ENCODE data around the gene ARHGAP19.

The ARHGAP19 gene, protein sequence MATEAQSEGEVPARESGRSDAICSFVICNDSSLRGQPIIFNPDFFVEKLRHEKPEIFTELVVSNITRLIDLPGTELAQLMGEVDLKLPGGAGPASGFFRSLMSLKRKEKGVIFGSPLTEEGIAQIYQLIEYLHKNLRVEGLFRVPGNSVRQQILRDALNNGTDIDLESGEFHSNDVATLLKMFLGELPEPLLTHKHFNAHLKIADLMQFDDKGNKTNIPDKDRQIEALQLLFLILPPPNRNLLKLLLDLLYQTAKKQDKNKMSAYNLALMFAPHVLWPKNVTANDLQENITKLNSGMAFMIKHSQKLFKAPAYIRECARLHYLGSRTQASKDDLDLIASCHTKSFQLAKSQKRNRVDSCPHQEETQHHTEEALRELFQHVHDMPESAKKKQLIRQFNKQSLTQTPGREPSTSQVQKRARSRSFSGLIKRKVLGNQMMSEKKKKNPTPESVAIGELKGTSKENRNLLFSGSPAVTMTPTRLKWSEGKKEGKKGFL

DNA sequence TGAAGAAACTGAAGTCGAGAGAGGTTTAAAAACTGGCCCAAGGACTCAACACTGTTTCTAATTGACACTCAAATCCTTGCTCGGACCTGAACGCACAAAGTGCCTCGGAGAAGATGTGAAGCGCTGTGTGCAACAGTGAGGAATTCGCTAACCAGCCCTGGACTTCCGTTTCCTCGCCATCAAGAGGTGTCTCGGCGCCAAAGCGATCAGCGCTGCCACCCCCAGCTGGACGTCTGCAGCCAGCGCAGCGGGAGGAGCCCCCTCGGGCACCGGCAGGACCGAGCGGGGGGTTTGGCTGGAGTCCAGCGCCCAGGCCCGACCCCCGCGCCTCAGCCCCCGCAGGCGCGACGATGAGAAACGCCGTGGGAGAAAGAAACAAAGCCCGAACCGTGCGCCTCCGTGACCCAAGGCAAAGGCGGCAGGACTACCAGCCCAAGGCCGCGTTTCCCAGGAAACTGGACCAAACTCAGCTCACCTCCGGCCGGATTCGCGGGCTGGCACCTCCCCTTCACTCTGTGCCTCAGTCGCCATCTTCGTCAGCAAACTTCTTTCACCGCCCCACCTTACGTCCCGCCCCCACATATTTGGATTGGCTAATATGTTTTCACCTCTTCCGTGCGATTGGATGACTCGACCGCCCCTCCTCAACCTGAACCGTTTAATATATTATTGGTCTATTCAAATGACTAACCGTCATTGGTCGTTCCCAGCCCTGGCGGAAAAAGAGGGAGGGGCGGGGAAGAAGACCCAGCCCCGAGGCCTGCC, at the start of gene ARHGAP19:
TSS of gene ARHGAP19 (minus strand) at position 541 of the 765 bp plus-strand sequence. CDS start at position 531, 10 bp downstream.
- peak; percentile 99 for DNase-seq (ENCODE audit: low spot score)

DNA sequence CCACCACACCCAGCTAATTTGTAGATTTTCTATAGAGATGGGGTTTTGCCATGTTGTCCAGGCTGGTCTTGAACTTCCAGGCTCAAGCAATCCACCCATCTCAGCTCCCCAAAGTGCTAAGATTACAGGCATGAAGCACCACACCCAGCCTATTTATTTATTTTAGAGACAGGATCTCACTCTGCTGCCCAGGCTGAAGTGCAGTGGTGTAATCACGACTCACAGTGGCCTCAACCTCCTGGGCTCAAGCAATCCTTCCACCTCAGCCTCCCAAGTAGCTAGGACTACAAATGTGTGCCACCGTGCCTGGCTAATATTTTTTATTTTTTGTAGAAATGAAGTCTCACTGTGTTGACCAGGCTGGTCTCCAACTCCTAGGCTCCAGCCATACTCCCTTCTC, 49.0 kb upstream of the ARHGAP19 start:
- no peak for DNase-seq (ENCODE audit: low spot score)

DNA sequence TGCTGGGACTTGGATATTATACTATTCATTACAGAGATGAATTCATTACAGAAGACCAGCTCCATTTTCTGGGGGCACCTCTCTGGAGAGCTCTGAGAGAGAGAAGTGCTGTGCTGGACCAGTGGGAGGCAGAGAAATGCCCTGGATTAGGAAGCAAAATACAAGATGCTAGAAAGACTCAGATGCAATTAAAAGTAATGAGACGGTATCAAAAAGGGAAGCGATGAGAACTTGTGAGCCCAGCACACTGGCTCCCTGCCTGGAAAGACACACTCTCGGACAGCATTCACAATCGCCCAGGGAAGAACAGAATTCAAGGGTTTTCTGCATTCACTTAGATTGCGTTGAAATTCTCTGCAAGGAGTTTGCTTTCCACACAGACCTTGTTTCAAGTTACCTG, 45.6 kb upstream of the ARHGAP19 start:
- no peak for DNase-seq (ENCODE audit: low spot score)

DNA sequence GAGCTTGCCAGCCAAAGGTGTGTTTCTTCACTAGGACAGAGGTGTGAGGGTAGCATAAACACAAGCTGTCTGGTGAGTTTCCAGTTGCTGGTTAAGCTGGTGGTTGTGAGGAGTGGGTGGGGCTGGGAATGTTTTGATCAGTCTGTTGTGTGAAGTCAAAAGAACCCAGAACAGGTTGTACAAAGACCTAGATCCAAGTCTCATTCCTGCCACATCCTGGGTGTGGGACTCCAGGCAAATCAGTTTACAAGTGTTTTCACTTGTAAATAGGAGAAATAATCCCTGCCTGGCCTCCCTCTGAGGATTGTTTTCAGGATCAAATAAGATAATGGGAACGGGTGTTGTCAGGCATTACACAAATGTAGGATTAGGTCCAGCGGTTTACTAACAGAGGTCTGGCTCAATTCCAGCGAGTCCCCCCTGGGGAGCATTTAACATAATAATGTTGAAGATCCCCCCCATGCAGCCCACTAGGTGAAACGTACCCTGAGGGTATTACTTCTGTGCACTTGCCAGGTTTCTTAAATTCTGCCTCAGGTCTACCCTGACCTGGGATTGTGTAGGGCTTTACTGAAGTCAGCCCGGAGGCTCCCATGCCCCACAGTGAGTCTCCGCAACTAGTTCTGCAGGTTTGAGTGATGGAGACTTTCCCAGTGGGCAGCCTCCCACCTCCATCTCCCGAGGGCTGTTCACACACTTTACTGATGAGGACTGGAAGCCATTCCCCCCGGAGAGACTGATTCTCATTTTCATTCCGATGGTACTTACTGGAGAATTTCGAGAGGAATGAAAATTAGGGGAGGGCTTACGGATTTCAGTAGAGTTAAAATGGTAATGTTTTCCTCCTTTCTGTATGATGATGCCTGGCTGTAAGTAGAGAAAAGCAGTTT, 44.8 kb upstream of the ARHGAP19 start:
- no peak for DNase-seq (ENCODE audit: low spot score)

DNA sequence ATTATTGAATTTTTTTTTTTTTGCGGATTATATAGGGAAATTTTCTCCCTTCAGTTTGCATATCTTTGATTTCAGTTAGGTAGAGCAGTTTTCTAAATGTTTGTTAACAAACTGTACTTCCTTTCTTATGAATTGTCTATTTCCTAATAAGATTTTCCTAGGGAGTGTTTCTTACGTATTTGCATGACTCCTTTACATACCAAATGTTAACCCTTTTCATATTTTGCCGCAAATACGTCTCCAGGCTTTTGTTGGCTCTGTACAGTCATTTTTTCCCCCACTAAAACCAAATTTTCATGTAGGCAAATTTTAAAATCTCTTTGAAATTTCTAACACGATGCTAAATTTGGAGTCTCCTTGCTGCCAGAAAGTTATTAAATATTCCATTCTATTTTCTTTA, 44.0 kb upstream of the ARHGAP19 start:
- DNase-seq (ENCODE audit: low spot score), result no peak

DNA sequence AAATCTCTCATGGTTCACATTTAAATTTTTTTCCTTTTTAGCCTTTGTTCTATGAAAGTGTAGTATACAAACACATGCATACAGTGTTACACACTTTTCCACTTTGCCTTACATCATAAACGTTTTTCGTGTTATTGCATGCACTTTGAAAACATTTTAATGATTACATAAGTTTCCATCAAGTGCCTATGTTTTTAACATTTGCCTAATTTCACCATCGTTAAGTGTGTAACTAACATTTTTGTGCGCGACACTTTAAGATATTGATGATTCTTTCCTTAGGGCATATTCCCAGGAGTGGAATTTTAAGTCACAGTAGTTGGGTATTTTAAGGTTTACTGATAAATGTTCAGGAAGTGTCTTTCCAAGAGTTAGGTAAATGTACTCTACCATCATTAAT, 43.6 kb upstream of the ARHGAP19 start:
- no peak for DNase-seq (ENCODE audit: low spot score)

DNA sequence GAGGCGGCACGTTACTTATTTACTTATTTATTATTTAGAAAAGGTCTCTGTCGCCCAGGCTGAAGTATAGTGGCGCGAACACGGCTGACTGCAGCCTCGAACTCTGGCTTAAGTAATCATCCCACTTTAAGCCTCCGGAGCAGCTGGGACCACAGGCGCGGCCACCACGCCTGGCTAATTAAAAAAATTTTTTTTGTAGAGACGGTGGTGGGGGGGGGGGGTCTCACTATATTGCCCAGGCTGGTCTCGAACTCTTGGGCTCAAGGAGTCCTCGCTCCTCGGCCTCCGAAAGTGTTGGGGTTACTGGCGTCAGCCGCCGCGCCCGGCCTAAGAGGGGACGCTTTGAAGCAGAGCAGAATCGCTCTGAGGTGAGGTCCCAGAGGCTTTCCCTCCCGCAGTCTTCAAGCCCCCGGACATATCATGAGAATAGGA, 42.8 kb upstream of the ARHGAP19 start:
- DNase-seq (ENCODE audit: low spot score), result no peak

DNA sequence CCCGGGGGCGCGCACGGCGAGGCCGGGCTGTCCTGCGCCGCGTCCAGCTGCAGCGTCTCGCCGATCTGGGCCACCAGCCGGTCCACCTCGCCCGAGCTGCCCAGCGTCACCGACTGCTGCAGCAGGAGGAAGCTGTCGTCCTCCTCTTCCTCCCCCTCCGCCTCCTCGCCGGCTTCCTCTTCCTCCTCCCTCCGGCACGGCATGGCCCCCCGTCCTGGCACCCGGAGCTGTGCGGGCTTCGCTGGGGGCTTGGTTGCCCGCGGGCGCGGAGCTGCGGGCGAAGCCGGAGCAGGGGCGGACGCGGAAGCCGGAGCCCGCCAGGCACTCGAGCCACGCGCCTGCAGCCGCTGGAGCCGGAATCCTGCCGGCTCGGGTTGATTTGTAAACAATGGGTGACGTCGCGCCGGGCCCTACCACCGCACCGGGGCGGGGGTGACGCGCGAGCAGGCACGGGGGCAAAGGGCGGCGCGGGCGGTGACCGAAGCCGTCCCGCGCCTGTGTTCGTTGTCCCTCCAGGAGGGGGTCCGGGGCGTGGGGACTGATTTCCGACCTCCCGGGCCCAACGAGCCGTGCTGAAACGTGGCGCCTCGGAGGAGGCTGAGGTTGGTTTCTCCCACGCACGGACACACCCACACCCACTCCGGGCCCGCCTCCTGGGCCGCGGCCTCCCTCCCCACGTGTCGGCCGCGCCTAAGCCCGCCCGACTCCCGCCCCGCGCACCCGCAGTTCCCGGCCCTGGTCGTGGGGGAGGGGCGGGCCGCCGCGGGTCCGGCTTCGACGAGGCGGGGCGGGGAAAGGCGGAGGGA, 42.1 kb upstream of the ARHGAP19 start, which contains the start of gene FRAT2:
TSS of gene FRAT2 (minus strand) at position 360 of the 806 bp plus-strand sequence. CDS start at position 203, 157 bp downstream.
- DNase-seq (ENCODE audit: low spot score), result peak; percentile 88

DNA sequence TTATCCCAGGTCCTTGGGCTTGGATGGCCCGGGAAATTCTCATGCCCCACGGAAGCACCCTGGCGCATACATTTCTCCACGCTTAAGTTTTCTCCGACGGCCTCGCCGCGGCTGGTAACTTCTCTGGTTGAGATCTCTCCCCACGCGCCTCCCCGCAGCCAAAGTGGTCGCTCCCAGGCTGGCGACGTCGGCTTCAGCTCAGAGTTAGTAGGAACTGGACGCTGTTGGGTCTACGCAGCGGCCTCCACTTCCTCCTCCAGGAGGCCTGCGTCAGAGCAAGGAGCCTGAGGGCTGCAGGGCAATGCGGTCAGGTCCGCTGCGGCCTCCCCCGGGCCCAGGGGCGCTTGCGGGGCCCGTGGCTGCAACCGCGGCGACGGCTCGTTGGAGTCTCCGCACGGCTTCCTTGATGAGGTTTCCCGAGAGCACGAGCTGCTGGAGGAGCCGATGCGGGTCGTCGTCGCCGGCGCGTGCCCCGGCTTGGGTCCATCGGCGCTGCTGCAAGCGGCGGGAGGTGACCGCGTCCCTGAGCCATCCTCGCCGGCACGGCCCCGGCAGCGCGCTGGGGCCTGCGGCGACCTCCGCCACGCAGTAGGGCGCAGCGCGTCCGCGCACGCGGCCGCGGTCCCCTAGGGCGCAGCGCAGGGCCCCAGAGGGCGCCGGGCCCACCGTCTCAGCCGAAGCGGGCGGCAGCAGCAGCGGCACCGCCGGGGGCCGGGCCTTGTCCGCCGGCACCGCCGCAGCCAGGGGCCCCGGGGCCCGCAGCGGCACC, 41.3 kb upstream of the ARHGAP19 start:
- peak; percentile 79 for DNase-seq (ENCODE audit: low spot score)

DNA sequence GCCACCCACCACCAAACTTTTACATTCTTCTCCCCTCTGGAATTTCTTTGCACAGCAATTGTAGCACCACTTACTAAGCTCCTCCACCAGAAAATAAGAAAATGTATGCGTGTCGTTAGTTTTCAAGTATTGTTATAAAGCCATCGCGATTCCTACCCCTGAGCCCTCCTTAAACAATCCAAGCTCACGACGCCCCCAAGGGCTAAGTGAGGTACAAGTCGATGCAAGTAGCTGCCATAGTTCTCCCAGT, 40.8 kb upstream of the ARHGAP19 start:
- peak; percentile 76 for DNase-seq (ENCODE audit: low spot score)

DNA sequence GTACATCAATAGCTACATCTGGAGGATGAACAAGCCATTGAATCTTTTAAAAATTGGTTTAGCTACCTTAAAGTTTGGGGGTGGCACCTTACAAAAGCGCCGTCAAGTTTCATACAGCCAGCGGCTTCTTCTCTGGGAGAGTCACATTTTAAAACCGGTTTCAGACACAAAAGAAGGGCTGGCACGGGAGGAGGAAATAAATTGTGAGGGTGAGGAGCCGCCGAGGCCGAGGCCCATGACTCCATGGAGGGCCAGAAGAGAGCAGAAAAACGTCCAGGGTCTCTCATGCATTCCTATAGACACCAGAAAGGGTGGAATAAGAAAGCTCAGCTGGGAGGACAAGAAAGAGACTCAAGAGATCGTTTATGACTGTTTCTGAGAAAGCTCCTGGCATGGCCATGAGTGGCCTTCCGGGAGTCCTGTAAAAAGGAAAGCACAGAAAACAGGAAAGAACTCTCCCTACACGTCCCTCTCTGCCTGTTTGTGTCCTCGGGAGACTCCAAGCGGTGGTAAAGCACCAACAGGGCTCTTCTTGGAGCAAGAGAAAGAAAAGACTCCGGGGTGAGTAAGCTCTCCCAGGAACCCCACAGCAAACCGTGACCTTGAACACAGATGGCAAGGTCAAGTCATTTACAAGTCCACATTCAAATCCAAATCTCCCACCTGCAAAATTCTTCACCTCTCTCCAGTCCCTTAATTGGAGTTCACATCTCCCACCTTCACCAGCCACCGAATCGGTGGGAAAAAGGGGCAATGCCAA, 40.3 kb upstream of the ARHGAP19 start:
- peak; percentile 92 for DNase-seq (ENCODE audit: low spot score)

DNA sequence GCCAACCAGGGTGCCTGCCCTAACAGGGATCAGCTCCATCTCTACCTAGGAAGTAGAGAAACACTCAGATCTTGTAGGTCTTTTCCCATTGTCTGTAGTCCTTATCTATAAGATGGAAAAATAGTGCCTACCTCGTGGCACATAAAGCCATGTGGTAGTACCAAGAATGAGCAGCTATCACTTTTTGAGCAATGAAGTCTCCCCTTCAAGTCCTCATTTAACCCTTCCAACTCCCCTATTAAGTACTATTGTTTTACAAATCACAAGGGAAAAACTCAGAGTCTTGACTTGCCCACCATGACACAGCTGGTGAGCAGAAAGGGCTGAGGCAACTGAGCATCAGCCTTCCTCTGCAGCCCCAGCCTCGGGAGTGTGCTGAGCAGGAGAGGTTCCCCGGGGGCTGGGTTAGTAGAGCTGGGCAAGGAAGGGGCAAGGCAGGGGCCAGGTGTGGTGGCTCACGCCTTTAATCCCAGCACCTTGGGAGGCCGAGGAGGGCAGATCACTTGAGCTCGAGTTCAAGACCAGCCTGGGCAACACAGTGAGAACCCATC, 38.8 kb upstream of the ARHGAP19 start:
- no peak for DNase-seq (ENCODE audit: low spot score)

DNA sequence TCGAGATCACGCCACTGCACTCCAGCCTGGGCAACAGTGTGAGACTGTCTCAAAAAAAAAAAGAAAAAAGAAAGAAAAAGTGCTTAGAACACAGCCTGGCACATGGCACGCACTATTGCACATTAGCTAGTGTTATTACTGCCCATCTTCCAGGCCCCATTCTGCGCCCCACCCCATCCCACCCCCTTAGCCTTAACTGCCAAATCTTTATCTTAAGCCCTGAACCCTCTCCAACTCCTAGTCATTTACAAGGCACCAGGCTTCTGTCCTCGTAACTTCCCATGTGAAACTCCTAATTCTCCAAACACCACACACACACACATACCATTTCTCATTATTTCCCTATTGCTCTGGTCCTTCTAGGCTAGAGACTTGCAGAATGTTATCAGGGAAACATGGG, 37.3 kb upstream of the ARHGAP19 start:
- no peak for DNase-seq (ENCODE audit: low spot score)

DNA sequence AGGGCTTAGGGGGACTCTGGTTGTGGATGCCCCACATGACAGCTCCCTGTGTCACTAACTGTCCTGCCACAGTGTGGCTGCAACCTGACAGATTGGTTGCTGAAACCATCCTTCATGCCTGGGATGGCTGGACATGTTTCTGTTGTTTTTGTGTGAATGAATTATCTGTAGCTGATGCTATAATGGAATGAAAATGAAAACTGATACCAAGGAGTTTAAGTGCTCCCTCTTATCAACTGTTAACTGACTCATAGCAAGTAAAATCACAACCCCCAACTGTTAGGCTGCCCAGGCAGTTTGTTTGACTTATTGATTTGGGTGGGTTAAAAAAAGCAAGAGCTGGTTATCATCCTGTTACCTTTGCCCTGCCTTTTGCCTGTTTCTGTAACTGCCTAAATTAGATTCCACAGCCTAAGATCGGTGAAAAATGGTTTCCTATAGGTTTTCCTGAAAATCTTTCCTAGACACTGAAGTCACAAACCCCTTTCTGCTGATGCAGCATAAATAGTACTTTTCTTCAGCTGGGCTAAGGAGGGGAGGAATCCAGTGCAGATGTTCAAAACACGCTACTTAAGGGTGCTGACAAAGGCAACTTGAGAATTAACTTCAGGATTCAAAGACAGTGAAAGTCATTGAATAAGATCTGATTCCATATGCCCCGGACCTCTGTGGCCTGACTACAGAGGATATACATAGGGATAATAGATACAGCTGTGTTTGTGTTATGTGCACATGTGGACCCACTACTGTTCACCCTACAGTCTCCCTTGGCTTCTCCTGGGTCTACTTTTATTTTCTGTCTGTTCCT, 36.4 kb upstream of the ARHGAP19 start:
- DNase-seq (ENCODE audit: low spot score), result no peak

DNA sequence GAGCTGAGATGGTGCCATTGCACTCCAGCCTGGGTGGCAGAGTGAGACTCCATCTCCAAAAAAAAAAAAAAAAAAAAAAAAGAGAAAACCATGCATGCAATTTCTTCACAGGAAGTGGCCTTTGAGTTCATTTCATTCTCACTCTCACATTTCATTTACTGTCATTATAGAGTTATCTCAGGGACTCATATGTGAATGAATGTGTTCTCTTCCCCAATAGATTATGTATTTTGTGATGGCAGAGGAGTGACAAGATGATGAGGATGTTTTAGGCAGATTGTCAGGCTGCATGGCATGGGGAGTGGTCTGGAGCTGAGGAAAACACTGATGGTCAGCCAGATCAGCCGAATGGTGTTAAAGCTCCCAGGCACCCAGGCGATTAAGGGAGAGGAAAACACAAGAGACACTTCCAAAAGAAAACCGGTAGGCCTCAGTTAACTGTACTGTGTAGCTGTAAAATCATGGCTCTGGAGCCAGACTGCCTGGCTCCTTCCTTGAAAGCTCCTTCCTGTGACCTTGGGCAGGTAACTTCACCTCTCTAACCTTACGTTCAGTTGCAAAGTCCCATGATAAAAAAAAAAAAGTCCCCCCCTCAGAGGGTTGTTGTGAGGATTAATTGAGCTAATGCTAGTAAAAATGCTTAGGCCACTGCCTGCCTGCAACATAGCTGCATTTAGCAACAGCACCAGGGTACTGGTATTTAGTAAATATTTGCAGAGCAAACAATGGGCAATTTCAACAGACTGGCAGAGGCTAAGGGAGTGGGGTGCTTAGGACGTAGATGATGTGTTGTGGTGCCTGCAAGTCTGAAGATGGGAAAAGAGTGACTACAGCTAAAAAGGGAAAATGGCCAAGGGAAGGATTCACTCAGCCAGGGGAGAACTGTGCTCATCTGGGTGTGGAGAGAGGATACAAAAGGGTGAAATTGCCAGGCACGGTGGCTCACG, 35.2 kb upstream of the ARHGAP19 start:
- no peak for DNase-seq (ENCODE audit: low spot score)

DNA sequence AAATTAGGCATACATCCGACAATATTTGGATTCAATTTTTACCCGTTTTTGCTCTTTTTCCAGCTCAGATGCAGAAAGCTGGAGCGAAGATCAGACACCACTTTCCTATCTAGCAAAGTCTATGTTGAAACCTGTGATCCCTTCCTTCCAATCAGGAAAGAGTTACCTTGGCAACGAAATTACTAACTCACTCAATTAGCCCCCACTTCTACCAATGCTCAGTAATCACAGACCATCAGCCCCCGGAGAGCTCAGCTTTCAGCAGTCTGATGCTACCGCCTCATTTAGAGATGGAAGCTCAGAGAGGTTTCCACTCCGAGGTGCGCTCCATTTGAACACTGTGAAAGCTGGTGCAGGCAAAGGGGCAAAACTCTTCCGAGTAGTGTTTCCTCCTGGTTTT, 33.3 kb upstream of the ARHGAP19 start:
- DNase-seq (ENCODE audit: low spot score), result no peak

DNA sequence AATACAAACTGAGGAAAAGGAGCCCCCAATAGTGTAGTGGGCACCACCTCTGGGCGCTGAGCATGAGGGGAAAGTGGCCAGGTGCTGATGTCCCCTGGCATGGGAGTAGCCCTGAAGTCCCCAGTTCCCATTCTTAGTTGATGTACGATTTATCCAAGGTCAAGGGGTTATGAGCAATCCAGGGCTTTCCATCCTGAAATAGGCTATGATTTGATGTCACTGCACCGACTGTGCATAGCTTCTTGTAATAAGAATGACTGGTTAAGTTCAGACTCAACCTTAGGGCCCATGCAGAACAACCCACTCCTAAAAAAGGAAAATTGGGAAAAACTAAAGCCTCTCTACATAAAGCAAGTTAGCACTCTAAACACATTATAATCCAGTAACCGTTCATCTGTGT, 31.1 kb upstream of the ARHGAP19 start:
- DNase-seq (ENCODE audit: low spot score), result no peak

DNA sequence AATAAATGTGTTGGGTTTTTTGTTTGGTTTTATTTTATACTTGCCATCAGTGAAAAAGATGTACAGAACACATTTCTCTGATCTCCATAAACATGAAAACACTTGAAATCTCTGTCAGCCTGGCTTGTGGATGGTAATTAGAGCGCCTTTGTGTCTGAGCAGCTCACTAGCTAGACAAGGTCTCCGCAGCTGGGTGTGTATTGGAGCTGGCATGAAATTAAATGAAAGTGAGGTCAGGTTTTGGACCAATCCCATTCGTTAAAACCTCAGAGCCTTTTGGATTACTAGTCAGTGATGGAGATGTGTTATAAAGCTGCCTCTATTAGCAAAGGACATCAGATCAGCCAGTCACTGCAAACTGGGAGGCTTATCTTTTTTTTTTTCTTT, 29.4 kb upstream of the ARHGAP19 start:
- no peak for DNase-seq (ENCODE audit: low spot score)
